Activated T-cell treated with anti-CD3 and anti-CD28 coated beads, Interleukin-2, amount 50 U/mL, for 72 hours (primary cell): Measurements from ENCODE around the gene CCL18. TPM values are rescaled to one million over a fixed set of nuclear protein-coding genes. Genes with fewer than 3 reads are reported as not detected.
"Not testable (repeated sequence)": the region's sequence is repeated elsewhere in the genome, so short reads cannot be mapped to it uniquely, and the experiment has no call there.

Experiments
- ATAC-seq, 2 donors: fragments of 150-1000 bp; cut with Tn5 transposase; replicated peaks in 1 of 2; 2 replicates each; pipeline ENCODE4 v1.10.0; 2021; ENCODE audit warnings: moderate library complexity in 2 of 2, mild to moderate bottlenecking in 1 of 2
- DNase-seq, 2 donors: peaks; one replicate each; pipeline ENCODE4 v3.0.0; 2021 to 2022; ENCODE audit warnings: mixed read lengths in 1 of 2
- H3K27ac Mint-ChIP-seq: one replicate; pipeline ENCODE4 v1.8.0; 2022; ENCODE audit warnings: mild to moderate bottlenecking, moderate library complexity, mixed read lengths
- H3K27me3 Mint-ChIP-seq: one replicate; pipeline ENCODE4 v1.8.0; 2022; ENCODE audit warnings: low read depth, mixed read lengths
- H3K36me3 Mint-ChIP-seq, 2 donors: one replicate each; pipeline ENCODE4 v1.8.0; 2022; ENCODE audit warnings: mixed read lengths in 2 of 2, mild to moderate bottlenecking in 1 of 2; ENCODE audit not compliant: insufficient read depth in 2 of 2
- H3K4me1 Mint-ChIP-seq: one replicate; pipeline ENCODE4 v1.8.0; 2022; ENCODE audit warnings: low read depth, mixed read lengths
- H3K4me3 Mint-ChIP-seq, 2 donors: one replicate each; pipeline ENCODE4 v1.8.0; 2022; ENCODE audit warnings: mild to moderate bottlenecking in 2 of 2, mixed read lengths in 2 of 2, moderate library complexity in 2 of 2
- H3K9me3 Mint-ChIP-seq, 2 donors: one replicate each; pipeline ENCODE4 v1.8.0; 2022; ENCODE audit warnings: mixed read lengths in 2 of 2
- total RNA-seq, 2 donors: library from RNA; stranded (reverse); gene quantifications; one replicate each; pipeline ENCODE4 v1.2.3, GENCODE V29; 2022

Gene CCL18
- total RNA-seq, 2 donors from 2014 or later: 0.48 to 1.5 TPM

DNA sequence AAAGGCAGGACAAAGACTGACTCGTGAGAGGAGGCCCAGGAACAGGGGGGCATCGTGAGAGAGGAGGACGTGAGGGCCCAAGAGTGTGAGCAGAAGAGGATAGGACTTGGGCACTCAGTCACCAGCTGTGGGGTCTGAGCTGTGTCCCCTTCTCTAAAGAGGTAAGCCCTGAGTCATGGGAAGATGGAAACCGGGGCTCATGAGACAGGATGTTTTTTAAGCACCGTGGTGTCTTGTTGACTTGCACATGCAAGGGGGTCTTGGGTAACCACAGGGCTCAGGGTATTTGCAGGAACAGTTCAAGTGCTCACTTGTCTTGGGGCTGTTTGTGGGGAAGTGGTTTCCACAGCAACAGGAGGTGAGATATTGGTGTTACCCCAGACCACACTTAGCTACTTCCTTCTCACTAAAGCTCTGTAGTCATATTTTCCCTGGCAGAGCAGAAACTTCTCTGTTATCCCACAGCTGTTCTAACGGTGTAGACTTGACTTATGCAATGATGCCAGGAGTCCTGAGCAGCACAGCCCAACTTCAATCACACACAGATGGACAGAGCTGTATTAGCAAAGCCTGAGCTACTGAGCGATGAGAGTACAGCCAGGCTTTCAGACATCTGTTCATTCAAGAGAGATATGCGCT is 18.5 kb downstream of the CCL18 start:
- Mint-ChIP-seq H3K4me3 (peak overlapping the region; percentile 31 to 72), H3K27ac (peak overlapping the region; percentile 93), H3K27me3 (peaks cover 34% of the 10 kb centered on the region), H3K4me1 (peaks cover 38% of the 10 kb centered on the region)
- not testable (repeated sequence) for H3K36me3 Mint-ChIP-seq, H3K9me3 Mint-ChIP-seq
- ATAC-seq (peak; percentile 85 to 90), DNase-seq (peak; percentile 67 to 69)

DNA sequence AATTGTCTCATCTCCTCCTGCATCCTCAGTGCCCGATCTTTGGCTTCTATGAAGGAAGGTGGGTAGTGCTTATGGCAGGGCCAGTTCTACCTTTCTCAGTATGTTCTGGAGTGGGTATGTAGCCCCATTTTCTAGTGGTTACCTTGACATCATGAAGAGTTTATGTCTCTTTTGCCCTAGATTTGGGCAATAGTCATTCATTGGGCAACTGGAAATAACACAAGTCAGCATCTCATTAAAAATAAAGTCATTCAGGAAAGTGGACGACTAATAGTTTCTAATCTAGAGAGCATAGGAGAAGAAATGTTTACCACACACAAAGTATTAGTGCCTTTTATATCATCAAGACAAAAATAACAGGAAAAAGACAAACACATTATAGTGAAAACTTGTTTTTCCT is 19.6 kb downstream of the CCL18 start:
- not testable (repeated sequence) for ATAC-seq, H3K36me3 Mint-ChIP-seq, H3K9me3 Mint-ChIP-seq, H3K27ac Mint-ChIP-seq, DNase-seq
- peaks cover 38% of the 10 kb centered on the region for H3K4me1 Mint-ChIP-seq
- peaks cover 33% of the 10 kb centered on the region for H3K27me3 Mint-ChIP-seq
- peak overlapping the region in 1 of 2 donors; percentile 6 for H3K4me3 Mint-ChIP-seq

DNA sequence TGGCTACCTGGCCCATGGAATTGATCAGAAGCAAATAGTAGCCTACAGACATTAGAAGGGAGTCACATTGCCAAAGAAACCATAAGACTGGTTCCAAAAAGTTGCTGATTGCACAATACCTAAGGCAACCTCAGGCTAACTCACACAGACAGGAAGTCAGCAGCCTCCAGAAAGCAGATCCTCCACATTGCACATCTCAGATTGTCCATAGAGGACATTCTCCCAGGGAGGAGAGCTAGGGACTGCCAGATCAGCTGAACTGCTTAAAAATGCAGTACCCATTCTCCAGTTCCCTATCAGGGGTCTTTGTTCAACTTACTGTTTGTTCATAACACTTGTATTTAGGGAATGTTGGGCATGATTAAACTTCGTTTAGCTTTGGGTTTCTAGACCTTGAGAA is 21.7 kb downstream of the CCL18 start:
- H3K4me1 Mint-ChIP-seq: peaks cover 58% of the 10 kb centered on the region
- DNase-seq (no peak), ATAC-seq (no peak)
- H3K27me3 Mint-ChIP-seq: peaks cover 33% of the 10 kb centered on the region
- no peaks in the 10 kb centered on the region for H3K9me3 Mint-ChIP-seq
- peak overlapping the region in 1 of 2 donors; percentile 41 for H3K4me3 Mint-ChIP-seq
- no peaks in the 10 kb centered on the region for H3K36me3 Mint-ChIP-seq
- H3K27ac Mint-ChIP-seq: peak overlapping the region; percentile 68

DNA sequence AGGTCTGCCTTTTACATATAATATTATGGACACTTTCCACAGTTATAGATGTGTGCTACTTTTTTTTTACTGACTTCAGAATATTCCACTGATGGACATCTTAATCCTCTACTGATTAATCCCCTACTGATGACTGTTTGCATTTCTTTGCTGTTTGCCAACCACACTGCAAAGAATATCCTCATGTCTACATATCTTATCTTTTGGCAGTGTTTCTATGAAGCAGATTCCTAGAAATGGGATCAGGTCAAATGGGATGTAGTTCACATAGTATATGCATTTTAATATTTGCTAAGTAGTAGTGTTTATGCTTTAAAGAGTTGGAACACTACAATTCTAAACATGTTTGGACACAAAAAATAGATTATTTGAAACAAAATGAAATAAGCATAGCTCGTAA is 22.7 kb downstream of the CCL18 start:
- Mint-ChIP-seq H3K36me3 (no peaks in the 10 kb centered on the region), H3K4me1 (peaks cover 65% of the 10 kb centered on the region), H3K27me3 (peaks cover 31% of the 10 kb centered on the region), H3K27ac (no peak overlapping the region), H3K4me3 (peak overlapping the region in 1 of 2 donors; percentile 39), H3K9me3 (no peaks in the 10 kb centered on the region)
- DNase-seq (no peak), ATAC-seq (no peak)

DNA sequence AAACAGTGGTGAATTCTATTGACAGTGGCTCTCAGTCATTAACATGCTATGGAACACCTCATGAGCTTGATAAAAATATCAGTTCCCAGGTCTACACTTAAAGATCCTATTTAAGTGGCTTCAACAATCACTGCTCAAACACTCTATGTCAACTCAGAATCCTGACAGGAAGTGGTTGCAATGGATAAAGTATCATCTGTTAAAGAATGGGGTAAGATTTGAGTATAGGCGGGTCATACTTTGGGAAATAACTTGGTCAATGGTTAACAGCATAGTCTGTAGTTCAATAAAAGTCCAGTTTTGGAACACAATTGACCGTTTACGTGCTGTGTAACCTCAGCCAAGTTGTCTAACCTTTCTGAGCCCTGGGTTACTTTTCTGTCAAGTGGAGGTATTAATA is 23.4 kb downstream of the CCL18 start:
- Mint-ChIP-seq H3K4me1 (peaks cover 65% of the 10 kb centered on the region), H3K27me3 (peaks cover 32% of the 10 kb centered on the region), H3K4me3 (peak overlapping the region in 1 of 2 donors; percentile 67)
- not testable (repeated sequence) for H3K27ac Mint-ChIP-seq, H3K36me3 Mint-ChIP-seq, ATAC-seq, H3K9me3 Mint-ChIP-seq, DNase-seq

DNA sequence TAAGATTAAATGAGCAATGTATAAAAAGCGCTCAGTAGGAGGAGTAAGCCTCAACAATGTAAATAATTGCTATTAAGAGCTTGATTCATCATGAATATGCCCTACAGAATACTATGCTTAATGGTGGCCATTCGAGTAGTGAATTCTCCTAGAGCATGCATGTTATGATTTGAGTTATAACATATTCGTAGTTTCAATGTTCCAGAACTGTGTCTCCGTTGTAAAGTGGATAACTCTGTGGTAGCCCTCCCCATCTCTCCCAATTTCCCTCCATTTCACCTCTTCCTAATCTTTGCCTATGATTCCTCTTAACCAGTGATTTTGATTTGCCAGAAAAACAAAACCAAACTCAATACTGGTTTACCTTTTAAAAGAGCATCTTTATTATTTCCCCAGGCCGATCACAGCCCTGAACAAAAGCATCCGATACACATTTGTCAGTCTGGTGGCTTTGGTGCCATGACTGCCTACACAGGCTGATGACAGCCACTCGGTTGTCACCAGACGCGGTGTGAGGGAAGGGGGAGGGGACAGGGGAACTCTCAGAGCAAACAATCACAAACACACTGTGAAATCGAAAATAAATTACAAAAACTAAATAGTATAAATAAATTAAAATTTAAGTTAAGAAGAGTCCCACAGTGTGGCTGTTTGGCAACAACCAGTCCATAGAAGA is 24.0 kb downstream of the CCL18 start:
- peak overlapping the region; percentile 33 for H3K27ac Mint-ChIP-seq
- peaks cover 32% of the 10 kb centered on the region for H3K27me3 Mint-ChIP-seq
- H3K4me1 Mint-ChIP-seq: peaks cover 64% of the 10 kb centered on the region

DNA sequence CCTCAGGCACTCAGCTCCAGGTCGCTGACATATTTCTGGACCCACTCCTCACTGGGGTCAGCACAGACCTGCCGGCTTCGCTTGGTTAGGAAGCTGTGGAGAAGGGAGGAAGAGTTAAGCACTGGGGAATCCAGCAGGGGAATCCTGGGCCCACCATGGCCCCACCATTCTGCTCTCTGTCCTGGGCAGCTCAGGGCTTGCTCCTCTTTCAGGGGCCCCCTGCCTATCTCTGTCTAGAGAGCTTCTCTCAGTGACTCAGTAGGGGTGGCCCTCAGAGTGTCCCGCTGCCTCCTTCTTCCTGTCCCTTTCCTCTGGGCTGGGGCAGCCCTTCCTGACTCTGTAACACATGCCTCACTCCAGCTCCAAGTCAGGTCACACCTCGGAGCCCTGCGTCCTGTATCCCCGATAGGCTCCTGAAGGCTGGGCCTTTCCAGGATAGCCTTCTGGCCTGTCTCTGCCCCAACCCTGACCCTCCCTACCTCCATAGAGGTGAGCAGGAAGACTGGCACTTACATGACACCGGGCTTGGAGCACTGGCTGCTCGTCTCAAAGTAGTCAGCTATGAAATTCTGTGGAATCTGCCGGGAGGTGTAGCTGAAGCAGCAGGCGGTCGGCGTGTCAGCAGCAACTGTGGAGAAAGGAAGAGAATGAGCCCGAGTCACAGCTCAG is 24.7 kb downstream of the CCL18 start:
- Mint-ChIP-seq H3K4me3 (peak overlapping the region; percentile 55 to 70), H3K36me3 (no peaks in the 10 kb centered on the region), H3K27me3 (peaks cover 39% of the 10 kb centered on the region), H3K9me3 (no peaks in the 10 kb centered on the region), H3K4me1 (peaks cover 58% of the 10 kb centered on the region), H3K27ac (peak overlapping the region; percentile 96)
- no peak for ATAC-seq
- no peak for DNase-seq

More for the DNA sequence above, 24.0 kb downstream of the CCL18 start:
- ATAC-seq, H3K9me3 Mint-ChIP-seq, DNase-seq, H3K36me3 Mint-ChIP-seq: not testable (repeated sequence)
- H3K4me3 Mint-ChIP-seq: peak overlapping the region in 1 of 2 donors; percentile 67

DNA sequence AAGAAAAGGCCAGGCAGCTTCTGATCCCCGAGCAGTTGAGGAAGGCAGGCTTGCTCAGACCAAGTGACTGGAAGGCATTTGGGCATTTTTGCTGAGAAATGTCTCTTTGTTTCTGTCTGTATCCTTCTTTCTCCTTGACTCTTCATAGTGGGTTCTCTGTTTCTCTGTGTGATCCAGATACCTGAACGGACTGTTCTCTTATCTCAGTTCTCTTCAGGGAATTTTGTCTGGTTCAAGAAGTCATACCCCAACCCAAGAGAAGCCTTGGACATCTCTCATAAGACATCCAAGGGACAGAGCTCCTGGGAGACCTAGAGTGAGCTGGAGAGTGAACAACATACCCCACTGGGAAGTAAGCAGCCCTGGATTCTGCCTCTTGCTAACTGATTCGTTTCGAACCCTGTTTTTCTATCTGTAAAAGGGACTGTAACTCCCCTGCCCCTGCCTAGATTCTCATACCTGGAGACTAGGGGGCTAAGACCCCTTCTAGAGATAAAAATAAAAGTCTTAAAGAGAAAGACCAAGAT is 25.3 kb downstream of the CCL18 start:
- DNase-seq (no peak), ATAC-seq (no peak)
- Mint-ChIP-seq H3K4me3 (peak overlapping the region; percentile 55 to 70), H3K27me3 (peaks cover 39% of the 10 kb centered on the region), H3K36me3 (no peaks in the 10 kb centered on the region), H3K27ac (peak overlapping the region; percentile 96), H3K9me3 (no peaks in the 10 kb centered on the region), H3K4me1 (peaks cover 53% of the 10 kb centered on the region)

DNA sequence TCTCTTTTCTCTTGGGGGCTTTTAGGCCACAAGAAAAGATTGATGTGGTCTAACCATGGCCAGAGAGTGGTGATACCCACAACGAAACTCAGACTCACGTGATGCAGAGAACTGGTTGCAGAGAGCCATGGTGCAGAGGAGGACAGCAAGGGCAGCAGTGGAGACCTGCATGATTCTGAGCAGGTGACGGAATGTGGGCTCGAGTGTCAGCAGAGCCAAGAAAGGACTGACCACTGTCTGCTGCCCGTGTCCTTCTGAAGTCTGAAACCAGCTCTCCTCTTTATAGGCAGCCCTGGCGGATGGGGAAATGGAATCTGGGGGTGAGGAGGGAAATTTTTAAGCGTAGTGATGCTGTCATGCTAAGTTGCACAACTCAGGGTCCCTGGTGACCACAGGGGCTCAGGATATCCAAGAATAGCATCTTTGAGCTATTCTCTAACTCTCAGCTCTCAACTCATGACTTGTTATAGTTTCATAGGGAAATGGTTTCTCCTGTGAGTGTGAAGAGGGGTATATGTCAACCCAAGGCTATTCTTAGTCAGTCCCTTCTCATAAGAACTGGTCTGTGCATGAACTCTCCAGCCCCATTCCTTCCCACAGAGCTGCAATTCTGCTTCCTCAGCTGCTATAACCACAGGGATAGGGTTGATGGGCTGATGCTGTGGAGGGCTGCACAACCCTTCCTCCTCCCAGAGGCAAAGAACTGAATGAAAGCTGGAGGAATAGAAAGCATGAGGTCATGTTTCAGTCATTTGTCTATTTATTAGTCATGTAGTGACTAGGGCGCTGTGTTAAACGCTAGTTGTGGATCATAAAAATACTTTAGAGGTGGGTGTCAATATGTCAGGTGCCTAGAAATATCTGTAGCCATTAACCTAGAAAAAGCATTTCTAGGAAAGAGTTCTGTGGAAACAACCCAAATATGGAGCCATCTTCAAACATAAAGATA is 26.1 kb downstream of the CCL18 start, which contains the start of gene CCL3:
CCL3 (minus strand) TSS at position 256 of the 949 bp plus-strand sequence; CDS start at position 171, 85 bp downstream.
- H3K9me3 Mint-ChIP-seq: no peaks in the 10 kb centered on the region
- peak within 1 kb of the TSS; percentile 55 to 70 for H3K4me3 Mint-ChIP-seq
- peak; percentile 61 to 62 for DNase-seq
- H3K27ac Mint-ChIP-seq: peak within 1 kb of the TSS; percentile 96
- peaks cover 52% of the 10 kb centered on the region for H3K4me1 Mint-ChIP-seq
- H3K27me3 Mint-ChIP-seq: peaks cover 38% of the 10 kb centered on the region
- ATAC-seq: peak; percentile 79 to 80
- no peaks in the 10 kb centered on the region for H3K36me3 Mint-ChIP-seq

DNA sequence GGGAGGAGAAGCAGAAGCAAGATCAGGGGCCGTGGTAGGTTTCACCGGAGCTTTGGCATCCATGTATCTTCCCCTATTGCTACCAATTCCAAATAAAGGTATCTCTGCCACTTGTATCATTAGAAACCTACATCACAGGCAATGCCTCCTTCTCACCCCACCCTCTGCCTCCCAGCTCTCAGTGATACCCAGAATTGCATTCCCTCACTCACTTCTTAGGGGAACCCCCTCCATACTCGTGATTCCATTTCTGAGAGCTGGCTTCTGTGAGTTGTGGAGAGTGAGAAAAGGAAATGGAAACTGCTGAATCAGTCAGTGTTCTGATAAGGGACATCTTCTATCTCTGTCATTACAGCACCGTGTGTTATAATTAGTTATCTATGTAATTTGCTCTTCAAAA is 28.2 kb downstream of the CCL18 start:
- ATAC-seq: peak; percentile 46 to 53

DNA sequence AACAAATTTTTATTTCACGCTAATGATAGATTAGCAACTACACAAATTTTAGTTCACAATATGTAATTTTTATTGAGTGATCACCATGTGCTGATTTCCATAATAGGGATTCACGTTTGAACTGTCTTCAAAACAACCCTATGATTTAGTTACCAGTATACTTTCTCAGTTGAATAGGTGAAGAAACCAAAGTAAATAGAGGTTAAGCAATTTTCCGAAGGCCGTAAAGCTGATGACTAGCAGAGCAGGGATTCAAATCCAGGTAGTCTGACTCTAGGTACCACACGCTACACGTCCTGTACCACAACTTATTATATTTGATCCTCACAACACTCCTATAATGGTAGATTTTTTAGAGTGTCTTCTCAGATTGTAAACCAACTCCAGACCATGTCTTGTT is 28.6 kb downstream of the CCL18 start:
- not testable (repeated sequence) for H3K36me3 Mint-ChIP-seq, DNase-seq, ATAC-seq, H3K9me3 Mint-ChIP-seq
- Mint-ChIP-seq H3K4me1 (peaks cover 48% of the 10 kb centered on the region), H3K27me3 (peaks cover 41% of the 10 kb centered on the region), H3K27ac (peak overlapping the region; percentile 80), H3K4me3 (peak overlapping the region in 1 of 2 donors; percentile 8)

More for the DNA sequence above, 28.2 kb downstream of the CCL18 start:
- Mint-ChIP-seq H3K27me3 (peaks cover 41% of the 10 kb centered on the region), H3K4me3 (peak overlapping the region in 1 of 2 donors; percentile 8), H3K36me3 (no peaks in the 10 kb centered on the region), H3K9me3 (no peaks in the 10 kb centered on the region), H3K27ac (peak overlapping the region; percentile 80), H3K4me1 (peaks cover 48% of the 10 kb centered on the region)
- peak; percentile 45 to 57 for DNase-seq

DNA sequence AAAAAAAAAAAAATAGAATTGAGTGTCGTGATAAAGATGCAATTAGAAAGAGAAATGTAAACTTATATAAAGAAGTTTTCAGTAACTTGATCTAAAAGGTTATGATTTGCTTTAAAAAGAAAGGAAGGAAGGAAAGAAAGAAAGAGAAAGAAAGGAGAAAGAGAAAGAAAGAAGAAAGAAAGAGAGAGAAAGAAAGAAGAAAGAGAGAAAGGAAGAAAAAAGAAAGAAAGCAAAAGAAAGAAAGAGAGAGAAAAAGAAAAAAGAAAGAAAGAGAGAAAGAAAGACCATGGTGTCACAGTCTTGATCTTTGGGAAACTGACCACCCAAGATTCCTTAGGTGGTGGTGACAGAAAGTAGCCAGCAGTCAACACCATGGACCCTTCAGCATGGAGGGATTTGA is 30.2 kb downstream of the CCL18 start:
- Mint-ChIP-seq H3K27ac (peak overlapping the region; percentile 17), H3K27me3 (peaks cover 45% of the 10 kb centered on the region), H3K4me3 (no peak overlapping the region), H3K9me3 (no peaks in the 10 kb centered on the region), H3K4me1 (peaks cover 52% of the 10 kb centered on the region), H3K36me3 (no peaks in the 10 kb centered on the region)
- no peak for DNase-seq
- ATAC-seq: no peak
